Measurements from ENCODE around the gene UPF2.

DNA sequence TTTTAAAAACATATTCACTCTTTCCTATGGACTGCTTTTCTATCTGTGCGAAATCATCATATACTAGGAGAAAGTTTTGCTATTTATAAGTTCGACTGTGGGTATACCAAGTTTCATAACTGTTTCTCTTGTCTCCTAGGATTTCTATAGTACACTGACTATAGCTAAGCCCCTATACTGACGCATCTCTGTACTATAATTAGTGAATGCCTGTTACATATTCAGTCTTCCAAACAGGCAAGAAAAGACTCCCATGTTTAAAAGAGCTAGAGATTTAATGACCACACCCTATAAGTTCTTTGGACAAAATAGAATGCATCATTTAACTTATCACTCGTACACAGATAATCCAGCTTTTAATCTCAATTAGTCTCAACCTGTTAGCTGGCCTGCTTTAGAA lies 80.8 kb downstream of the UPF2 start:
- TF ChIP-seq, protein P1, sequence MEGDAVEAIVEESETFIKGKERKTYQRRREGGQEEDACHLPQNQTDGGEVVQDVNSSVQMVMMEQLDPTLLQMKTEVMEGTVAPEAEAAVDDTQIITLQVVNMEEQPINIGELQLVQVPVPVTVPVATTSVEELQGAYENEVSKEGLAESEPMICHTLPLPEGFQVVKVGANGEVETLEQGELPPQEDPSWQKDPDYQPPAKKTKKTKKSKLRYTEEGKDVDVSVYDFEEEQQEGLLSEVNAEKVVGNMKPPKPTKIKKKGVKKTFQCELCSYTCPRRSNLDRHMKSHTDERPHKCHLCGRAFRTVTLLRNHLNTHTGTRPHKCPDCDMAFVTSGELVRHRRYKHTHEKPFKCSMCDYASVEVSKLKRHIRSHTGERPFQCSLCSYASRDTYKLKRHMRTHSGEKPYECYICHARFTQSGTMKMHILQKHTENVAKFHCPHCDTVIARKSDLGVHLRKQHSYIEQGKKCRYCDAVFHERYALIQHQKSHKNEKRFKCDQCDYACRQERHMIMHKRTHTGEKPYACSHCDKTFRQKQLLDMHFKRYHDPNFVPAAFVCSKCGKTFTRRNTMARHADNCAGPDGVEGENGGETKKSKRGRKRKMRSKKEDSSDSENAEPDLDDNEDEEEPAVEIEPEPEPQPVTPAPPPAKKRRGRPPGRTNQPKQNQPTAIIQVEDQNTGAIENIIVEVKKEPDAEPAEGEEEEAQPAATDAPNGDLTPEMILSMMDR (optimal IDR thresholded peaks at IDR 0.05 in 1 of 3, IDR thresholded peaks at IDR 0.05 in 1 of 3, conservative IDR thresholded peaks at IDR 0.05 in 1 of 3; ENCODE audit: extremely low read depth in 1 of 3, insufficient read depth in 2 of 3, low read length in 3 of 3): no peak
- no peak for TF ChIP-seq EZH2 (IDR thresholded peaks at IDR 0.05; ENCODE audit: low read length)
